Fibroblast of skin of left biceps (primary cell): ENCODE measurements around the gene KCNQ5.

Experiments
- DNase-seq, 2 experiments: peaks; one replicate each; pipeline ENCODE4 v3.0.0-alpha.2; 2013; ENCODE audit warnings: low read depth in 2 of 2

KCNQ5 gene

DNA sequence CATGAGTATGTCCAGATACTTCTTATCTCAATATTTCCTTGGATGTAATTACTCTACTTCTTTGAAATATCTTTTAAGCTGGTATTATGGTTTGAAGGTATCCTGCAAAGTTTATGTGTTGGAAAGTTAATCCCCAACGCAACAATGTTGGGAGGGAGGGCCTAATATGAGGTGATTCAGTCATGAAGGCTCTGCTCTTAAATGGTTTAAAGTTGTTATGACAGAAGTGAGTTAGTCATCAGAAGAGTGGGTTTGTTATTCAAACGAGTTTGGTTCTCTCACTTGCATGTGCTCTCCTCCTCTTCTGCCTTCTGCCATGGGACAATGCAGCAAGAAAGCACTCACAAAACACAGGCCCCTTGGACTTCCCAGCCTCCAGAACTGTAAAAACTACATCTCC is 176.3 kb downstream of the KCNQ5 start:
- DNase-seq, result no peak

DNA sequence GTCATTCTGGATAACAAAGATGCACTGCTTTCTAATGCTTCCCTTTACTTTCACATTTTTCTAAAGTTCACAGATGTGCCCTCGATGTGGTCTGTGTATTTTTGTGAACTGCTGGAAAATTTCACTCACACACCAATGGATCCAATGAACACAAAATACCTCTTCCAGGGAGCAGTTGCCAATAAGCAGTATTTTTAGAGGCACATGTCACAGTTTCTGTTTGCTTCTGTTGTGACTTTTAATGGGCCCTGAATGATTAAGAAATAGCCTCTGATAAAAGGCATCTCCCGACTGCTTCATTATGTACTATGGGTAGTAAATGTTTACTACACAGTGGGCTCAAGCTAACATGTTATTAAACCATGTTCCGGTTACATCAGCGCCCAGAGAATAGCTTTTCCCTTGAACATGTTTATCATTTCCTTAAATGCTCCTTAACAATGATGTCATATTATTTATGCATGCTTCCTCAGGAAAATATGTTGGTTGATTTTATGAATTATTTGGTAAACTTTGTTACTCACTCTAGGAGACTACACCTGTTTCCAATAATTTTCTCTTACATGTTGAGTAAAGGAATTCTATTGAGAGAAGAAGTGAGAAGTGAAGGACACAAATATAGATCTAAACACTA is 188.0 kb downstream of the KCNQ5 start:
- DNase-seq, result no peak

DNA sequence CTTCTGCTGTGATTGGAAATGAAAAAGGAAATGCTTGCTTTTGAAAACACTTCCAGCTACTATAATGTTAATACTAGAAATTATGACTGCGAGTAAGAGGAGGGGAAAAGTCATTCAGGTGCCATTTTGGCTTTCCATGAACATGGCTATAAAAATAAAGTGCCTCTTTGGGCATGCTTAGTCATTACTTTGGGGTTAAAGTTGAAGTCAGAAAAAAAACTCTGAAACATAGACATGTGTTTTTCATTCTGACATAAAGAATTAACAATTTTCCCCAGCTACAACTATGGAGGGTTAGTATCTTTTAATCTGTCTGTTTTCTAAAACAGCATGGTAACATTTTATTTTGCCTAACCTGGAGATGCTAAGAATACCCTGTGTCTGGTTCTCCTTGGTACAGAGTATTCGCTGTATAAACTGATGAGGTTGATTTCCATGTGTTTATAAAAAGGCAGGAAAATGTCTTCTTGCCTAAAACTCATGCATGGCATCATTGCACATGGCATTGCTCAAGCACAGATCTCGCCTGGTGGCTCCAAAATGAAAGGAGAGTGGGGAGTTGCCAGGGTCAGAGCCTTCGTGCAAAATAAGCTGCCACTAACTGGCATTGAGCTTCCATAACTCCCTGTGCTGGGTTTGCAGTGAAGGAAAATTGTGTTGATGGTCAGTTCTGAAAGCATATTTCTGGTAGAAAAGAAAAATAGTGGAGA is 188.9 kb downstream of the KCNQ5 start:
- no peak for DNase-seq

DNA sequence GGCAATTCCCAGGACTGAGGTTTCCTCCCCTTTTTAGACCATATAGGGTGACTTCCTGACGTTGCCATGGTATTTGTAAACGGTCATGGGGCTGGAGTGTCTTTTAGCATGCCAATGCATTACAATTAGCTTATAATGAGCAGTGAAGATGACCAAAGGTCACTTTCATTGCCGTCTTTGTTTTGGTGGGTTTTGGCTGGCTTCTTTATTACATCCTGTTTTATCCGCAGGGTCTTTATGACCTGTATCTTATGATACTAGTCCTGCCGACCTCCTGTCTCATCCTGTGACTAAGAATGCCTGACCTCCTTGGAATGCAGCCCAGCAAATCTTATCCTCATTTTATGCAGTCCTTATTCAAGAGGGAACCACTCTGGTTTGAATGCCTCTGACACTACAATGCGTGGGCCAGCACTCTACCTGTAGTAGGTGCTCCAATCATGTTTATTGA is 190.1 kb downstream of the KCNQ5 start:
- DNase-seq, result no peak

DNA sequence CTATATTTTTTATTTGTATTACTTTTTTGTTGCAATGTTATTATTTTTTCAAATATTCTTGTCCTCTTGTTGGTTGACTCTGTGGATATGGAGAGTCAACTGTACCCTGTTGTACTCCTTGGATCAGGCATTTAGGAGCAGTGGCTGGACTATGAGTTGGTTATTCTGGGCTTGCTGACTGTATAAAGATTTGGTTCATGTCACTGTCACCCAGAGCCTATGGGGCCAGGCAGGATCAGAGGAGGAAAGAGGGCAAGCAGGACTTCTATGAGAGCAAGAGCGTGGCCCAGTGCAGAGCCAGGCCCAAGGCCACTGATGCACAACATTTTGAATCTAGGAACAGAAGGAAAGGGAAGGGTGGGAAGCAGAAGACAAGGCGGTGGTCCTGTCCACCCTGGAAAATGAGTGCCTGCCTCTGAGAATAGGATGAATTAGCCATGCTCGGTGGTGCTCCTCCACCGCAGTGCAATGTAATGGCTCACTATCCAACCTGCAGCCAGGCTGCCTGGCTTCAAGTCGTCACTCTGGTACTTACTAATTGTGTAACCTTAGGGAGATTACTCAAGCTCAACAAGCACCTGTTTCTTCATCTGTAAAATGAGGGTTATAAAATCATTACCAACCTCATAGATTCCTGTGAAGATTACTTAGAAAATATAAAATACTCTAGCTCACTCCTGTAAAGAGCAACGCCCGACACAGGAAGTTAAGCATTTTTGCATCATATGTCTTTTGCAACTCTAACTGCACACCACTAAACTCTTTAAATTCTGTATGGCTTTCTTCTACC is 192.1 kb downstream of the KCNQ5 start:
- DNase-seq, result no peak

DNA sequence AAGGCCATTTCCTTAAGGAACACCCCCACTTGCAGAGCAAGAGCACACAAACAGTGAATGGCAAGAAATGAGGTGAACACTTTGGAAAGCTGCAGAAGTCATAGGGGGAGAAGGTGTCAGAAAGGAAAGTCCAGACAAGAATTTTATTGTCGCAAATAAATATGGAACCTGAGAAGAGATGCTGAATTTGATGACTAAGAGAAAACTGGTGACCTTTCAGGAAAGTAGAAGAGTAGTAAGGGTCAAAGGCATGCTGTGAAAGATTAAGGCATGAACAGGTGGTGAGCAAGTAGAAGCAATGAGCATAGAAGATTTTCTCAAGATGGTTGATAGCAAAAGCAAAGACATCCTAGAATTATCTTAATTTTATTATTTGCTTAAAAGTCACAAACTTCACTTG is 194.2 kb downstream of the KCNQ5 start:
- DNase-seq, result no peak

DNA sequence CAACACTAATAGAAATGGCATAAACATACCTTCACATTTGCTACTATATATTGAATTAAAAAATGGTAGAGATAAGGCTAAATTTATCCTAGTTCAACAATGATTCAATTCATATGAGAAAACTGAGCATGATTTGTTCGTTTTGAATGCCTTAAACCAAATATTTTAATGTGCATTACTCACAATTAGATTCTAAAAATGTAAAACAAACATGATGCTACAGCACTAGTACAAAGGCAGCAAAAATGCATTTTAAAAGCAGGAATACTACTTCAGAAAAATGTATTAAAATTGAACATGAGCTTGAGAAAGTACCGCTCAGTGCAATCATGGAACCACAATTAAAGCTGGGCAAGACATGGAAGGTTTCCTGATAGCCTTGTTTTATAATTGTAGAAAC is 195.3 kb downstream of the KCNQ5 start:
- DNase-seq, result no peak

DNA sequence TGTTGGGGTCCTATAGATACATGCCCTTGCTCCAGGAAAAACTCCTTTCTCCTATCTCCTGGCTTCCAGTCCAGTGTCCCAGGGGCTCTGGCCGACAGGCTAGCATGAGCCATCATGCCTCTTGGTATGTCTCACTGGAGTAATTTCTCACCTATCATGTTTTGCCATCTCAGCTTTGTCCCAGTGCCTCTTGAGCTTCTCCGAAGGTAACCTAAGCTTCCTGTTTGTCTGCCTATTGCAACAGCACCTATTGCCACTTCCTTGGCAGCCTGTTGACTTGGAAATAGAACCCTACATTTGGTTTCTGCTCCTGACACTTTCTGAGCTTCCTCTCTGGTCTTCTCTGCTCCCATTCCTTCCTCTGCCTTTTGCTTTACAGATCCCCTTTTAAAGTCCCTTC is 197.7 kb downstream of the KCNQ5 start:
- no peak for DNase-seq

DNA sequence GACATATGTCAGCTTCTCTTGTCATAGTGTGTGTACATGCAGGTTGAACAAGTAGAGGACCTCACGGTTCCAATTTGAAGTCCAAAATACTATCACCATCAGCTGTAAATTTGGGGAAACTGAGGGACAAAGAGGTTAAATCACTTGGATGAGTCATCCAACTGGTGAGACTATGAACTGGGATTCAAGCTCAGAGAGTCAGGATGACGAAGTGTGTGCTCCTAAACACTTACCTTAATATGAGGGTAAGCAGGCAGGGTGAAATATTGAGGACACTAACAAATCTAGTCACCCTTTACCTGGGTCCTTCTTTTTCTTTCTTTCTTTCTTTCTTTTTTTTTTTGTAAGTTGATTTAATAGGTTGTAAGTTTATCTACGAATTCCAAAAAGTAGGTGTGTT is 198.3 kb downstream of the KCNQ5 start:
- DNase-seq, result no peak

DNA sequence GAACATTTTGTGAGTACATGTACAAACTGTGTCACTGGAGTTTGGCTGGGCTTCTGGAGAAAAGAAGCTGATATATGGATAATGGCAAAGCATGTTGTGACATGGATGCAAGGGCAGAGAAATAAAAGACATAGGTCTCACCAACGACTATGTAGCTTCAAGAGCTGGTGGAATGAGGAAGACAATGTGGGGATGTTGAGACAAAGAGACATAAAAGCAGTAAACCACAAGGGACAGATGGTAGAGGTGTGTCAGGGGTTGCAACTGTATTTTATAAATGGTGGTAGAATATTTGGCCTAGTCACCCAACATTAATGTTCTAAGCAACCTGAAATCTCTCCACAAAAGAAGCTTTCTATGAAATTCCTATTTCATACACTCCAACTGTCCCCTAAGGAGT is 199.0 kb downstream of the KCNQ5 start:
- no peak for DNase-seq

DNA sequence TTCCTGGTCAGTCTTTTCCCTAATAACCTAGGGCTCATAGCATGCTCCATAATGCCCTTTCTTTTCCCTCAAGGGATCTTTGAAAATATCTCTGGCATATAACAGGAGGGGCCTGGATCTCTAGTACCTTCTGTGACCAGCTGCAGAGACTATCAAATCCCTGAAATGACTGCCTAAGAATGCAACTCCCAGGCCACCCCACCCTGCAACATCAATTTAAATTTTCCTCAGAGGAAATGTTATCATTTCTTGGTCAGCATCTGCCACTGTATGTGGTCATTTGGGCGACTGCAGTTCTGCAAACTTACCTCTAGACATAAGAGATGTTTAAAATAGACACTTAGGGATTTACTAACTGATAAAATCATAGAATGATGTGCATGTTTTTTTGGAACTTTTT is 200.2 kb downstream of the KCNQ5 start:
- DNase-seq, result no peak

DNA sequence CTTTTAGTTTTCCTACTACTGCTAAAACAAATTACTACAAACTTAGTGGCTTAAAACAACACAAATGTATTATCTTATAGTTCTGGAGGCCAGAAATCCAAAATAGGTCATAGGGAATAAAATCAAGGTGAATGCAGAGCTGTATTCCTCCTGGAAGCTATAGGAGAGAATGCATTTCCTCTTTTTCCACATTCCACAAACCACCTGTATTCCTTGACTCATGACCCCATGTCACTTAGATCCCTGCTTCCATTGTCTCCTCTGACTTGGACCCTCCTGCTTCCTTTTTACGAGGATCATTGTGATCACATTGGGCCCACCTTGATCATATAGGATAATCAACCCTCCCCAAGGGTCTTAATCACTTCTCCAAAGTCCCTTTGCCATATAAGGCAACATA is 200.8 kb downstream of the KCNQ5 start:
- no peak for DNase-seq

DNA sequence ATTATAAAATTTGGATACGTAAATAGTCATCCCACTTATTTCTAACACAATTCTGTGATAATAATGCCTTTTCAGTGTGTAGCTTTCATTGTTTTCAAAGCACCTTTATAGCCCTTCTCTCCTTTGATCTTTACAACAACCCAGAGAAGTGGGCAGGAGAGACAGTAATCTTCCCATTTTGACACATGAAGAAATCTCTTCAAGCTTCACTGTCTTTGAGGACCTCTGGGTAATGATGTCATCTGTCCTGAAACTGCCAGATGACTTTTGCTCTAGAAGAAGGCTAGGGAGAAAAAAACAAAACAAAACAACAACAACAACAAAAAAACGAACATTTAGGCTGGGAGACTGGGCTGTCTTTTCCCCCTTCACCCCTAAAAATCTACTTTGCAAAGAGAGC is 203.0 kb downstream of the KCNQ5 start:
- no peak for DNase-seq

DNA sequence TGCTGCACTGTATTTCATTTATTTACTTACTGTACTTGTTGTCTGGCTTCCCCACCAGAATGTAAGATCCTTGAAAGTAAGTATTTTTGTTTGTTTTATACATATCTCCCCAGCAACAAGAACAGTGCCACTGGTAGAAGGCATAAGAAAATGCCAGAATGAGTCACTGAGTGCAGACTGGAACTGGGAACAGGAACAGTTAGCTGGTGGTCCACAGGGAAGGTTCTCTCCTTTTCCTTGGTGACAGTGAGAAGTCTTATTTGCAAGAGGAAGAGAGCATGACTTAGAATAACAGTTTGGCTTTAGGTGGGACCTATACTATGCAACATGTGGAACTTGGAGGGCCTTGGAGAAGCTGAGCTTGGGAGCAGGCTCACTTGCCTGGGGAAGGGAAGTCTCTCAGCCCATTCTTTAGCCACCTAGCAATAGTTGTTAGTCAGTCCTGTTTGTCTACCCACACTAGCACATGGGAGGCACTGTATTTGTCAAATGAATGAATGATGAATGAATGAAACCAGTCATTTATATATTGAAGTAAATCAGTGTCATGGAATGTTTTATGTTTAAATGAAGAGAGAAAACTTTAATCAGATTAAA is 203.5 kb downstream of the KCNQ5 start:
- DNase-seq, result no peak

DNA sequence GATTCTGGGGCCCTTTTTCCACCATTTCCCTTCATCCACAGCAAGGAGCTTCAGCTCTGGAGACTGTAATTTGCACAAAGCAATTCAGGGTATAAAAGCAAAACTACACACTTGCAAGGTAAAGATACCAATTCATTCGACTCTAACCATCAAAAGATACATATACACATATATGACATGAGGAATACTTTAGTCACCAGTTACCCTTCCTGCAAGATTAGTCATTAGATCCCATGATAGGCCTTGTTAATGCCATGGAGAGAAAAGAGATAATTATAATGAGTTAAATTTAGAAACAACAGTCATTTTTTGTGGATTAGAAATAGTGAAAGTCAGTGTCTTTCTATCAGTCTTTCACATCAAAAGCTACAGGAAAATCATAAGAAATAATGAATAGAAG is 204.2 kb downstream of the KCNQ5 start:
- no peak for DNase-seq

DNA sequence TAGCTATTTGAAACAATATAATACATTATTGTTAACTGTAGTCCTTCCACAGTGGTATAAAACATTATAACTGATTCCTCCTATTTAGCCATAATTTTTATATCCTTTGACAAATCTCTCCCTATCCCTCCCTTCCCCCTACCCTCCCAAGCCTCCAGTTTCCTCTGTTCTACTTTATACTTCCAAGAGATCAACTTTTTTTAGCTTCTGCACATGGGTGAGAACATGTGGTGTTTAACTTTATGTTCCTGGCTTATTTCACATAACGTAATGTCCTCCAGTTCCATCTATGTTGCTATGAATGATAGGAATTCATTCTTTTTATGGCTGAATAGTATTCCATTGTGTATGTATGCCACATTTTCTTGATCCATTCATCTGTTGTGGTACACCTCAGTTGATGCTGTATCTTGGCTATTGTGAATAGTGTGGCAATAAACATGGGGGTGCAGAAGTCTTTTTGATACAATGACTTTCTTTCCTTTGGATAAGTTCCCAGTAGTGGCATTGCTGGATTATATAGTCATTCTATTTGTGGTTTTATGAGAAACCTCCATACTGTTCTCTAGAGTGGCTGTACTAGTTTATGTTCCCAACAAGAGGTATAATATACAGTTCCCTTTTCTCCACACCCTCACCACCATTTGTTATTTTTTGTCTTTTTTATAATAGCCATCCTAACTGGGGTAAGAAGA is 205.0 kb downstream of the KCNQ5 start:
- peak; percentile 47 to 49 for DNase-seq

DNA sequence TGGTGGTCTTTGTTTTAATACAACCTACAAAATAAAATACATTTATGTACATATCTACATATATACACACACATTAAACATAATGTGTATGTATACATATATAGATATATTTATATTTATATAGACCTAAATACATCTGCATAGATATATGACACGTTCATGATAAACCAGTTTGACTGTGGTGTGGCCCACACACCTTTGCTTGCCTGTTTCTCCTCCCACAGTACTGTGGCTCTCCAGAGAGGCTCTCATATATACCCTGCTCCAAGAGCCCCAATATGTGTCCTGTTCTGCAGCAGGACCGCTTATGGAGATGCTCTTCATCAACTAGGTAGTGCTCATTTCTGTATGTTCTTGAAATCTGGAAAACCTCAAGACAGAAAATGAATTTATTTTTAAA is 207.0 kb downstream of the KCNQ5 start:
- no peak for DNase-seq

DNA sequence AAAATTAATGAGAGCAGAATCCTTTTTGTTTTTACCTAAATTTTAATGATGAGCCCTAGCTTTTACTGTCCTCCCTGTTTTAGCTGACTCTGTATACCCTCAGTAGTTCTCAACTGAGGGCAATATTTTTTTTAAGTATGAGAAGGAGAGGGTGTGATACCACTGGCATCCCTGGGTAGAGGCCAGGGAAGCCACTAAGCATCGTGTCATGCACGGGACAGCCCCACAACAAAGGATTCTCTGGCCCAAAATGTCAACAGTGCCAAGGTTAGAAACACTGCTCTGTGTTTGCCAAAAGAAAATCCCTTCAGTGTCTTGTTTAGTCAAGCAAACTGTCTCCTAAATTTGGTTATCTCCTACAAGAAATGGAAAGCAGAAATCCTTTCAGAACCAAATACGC is 210.4 kb downstream of the KCNQ5 start:
- DNase-seq, result no peak

DNA sequence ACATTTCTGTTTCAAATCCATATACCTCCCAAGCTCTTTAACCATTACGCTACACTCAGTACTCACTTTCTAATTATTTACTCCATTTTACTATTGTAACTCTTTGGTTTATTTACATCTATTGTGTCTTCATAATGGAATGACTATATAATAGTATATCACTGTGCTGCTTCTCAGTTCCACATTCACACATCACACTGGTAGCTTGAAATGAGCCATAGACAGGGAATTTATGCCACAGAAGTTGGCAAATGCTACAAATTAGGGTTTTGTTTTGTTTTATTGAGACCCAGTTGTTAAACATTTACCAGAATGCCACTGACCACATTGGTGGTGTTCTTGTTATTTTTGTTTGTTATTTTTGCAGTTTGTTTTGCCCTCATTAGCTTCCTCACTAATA is 213.9 kb downstream of the KCNQ5 start:
- DNase-seq, result no peak

DNA sequence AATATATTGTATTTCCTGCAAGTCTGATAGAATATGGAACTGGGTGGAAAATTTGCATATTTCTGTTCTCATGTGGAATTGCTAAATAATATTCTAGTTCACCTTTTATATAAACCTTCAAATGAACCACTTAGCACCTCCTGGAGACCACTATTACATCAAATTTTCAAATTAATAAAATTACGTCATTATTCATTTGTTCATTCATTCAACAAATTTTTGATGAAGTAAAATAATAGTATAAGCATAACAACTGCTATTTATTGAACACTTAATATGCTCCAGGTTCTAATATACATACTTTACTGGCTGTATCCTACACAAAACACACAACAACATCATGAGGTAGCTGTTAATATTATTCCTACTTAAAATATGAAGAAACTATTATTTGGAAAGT is 215.1 kb downstream of the KCNQ5 start:
- DNase-seq, result no peak

DNA sequence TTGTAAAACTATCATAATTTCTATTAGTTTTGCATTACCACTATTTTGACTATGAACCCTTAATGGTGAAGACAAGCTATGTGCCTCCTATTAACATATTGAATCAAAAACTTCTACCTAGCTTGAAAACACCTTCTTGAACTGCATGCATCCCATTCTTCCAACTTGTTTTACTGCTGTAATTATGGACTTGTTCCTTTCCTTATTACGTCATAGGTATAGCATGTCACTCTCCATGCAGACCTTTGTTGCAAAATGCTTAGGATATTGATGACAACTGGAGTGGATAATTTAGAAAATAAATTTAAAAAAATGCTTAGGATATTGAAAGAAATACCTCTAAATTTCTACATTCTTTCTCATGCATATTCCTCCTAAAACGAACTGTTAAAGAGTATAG is 219.3 kb downstream of the KCNQ5 start:
- no peak for DNase-seq

DNA sequence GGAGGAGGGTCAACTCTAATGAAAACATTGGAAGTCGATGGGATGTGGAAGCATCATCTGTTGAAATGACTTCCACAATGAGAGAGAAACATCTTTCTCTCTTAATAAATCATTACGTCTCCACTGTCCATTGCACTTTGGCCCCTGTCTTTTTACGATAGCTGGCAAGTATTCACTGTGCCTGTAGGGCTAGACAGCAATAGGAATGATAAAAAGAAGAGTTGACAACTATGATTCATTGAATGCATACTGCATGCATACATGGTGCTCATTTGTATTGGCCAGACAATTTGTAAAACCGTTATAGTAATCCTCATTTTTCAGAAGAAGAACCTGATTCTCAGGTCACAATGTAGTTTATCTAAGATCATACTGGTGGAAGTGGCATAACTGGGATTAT is 220.3 kb downstream of the KCNQ5 start:
- DNase-seq, result no peak
